ENCODE results near the gene FAM167B. TPM values are rescaled to one million over a fixed set of nuclear protein-coding genes. Genes with fewer than 3 reads are reported as not detected.

The FAM167B gene
- total RNA-seq, 4 donors from 2014 or later, result 3.6 to 5.6 (median 4.1) TPM

- H3K36me3 ChIP-seq, result no peaks in the 10 kb centered on the region
- H3K27me3 ChIP-seq, result no peaks in the 10 kb centered on the region
- no peak for DNase-seq
- intact Hi-C loops (cut with DNase I), result no loop called here
- H3K4me1 ChIP-seq, result peaks cover 15 to 40% of the 10 kb centered on the region in 2 donors
- WGBS, 2 donors, result 33 to 38% methylated on average over 6 to 7 of the region's 7 CpGs
- no peak overlapping the region for H3K4me3 ChIP-seq (replicated peaks in 1 of 3)
- no peak for TF ChIP-seq POLR2A (IDR thresholded peaks at IDR 0.05)
- TF ChIP-seq CTCF (IDR thresholded peaks at IDR 0.05), result no peak
- no peaks in the 10 kb centered on the region for H3K9me3 ChIP-seq
- H3K27ac ChIP-seq, result peak overlapping the region in 1 of 3 donors; percentile 95
Measured at GRCh38 chr1:32242341-32242851, 4.6 kb upstream of the FAM167B start.

- TF ChIP-seq POLR2A (IDR thresholded peaks at IDR 0.05) (no peak), CTCF (IDR thresholded peaks at IDR 0.05) (no peak)
- Histone ChIP-seq H3K4me1 (peaks cover 14 to 47% of the 10 kb centered on the region in 2 donors), H3K27ac (peak overlapping the region; percentile 27 to 74 (median 74)), H3K36me3 (no peaks in the 10 kb centered on the region), H3K4me3 (replicated peaks in 1 of 3) (no peak overlapping the region), H3K9me3 (no peaks in the 10 kb centered on the region), H3K27me3 (no peaks in the 10 kb centered on the region)
- intact Hi-C loops (cut with DNase I), result no loop called here
- 23 to 71% methylated on average over 4 to 8 of the region's 12 CpGs for WGBS, 2 donors
- DNase-seq, result peak; percentile 70 to 73
Measured at GRCh38 chr1:32247452-32247851, 430 bp downstream of the FAM167B start.

GRCh38 chr1:32247983-32248889 lies 1.2 kb downstream of the FAM167B start:
- intact Hi-C loops (cut with DNase I), result no loop called here
- Histone ChIP-seq H3K27ac (peak overlapping the region; percentile 27 to 74 (median 74)), H3K4me3 (replicated peaks in 1 of 3) (no peak overlapping the region), H3K4me1 (peaks cover 17 to 46% of the 10 kb centered on the region in 2 donors), H3K36me3 (no peaks in the 10 kb centered on the region), H3K9me3 (no peaks in the 10 kb centered on the region), H3K27me3 (no peaks in the 10 kb centered on the region)
- TF ChIP-seq CTCF (IDR thresholded peaks at IDR 0.05) (peak; percentile 24 to 86 (median 62)), POLR2A (IDR thresholded peaks at IDR 0.05) (no peak)
- DNase-seq, result peak; percentile 84 to 87
- WGBS, 2 donors, result 24 to 33% methylated on average over 3 to 14 of the region's 31 CpGs

GRCh38 chr1:32249831-32250525 lies 3.0 kb downstream of the FAM167B start:
- Histone ChIP-seq H3K36me3 (no peaks in the 10 kb centered on the region), H3K4me1 (peaks cover 17 to 46% of the 10 kb centered on the region in 2 donors), H3K27ac (peak overlapping the region; percentile 49 to 79 (median 67)), H3K4me3 (replicated peaks in 1 of 3) (no peak overlapping the region), H3K9me3 (no peaks in the 10 kb centered on the region), H3K27me3 (no peaks in the 10 kb centered on the region)
- WGBS, 2 donors, result 47 to 61% methylated on average over 6 to 9 of the region's 9 CpGs
- intact Hi-C loops (cut with DNase I), result no loop called here
- TF ChIP-seq CTCF (IDR thresholded peaks at IDR 0.05) (no peak), POLR2A (IDR thresholded peaks at IDR 0.05) (no peak)
- DNase-seq, result peak; percentile 23 to 41

All from thyroid gland (tissue), 4 donors.